Activated CD4-positive, alpha-beta T cell treated with anti-CD3 and anti-CD28 coated beads for 24 hours (primary cell): ENCODE results near the gene LSM3.
A peak's percentile ranks its signal among the peaks of the same experiment; 100 is the strongest.

Source experiments
- DNase-seq, 2 donors: peaks; one replicate each; pipeline ENCODE4 v3.0.0-alpha.2; 2020; ENCODE audit warnings: low read depth in 2 of 2

The LSM3 gene

DNA sequence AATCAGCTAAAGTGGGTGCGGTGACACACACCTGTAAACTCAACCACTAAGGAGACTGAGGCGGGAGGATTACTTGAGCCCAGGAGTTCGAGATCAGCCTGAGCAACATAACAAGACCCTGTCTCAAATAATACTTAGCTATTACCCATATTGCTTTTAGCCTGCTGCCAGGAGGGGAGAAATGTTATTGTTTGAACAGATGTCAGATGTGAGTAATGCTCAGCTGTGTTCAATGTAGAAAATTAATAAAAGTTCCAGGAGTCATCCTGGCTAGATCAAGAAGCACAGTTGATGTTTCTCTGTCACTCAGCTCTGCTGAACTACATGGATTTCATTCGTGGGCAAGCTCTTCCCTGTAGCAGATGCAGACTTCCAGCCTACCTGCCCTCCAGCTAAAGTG is 22.2 kb downstream of the LSM3 start:
- DNase-seq = no peak

DNA sequence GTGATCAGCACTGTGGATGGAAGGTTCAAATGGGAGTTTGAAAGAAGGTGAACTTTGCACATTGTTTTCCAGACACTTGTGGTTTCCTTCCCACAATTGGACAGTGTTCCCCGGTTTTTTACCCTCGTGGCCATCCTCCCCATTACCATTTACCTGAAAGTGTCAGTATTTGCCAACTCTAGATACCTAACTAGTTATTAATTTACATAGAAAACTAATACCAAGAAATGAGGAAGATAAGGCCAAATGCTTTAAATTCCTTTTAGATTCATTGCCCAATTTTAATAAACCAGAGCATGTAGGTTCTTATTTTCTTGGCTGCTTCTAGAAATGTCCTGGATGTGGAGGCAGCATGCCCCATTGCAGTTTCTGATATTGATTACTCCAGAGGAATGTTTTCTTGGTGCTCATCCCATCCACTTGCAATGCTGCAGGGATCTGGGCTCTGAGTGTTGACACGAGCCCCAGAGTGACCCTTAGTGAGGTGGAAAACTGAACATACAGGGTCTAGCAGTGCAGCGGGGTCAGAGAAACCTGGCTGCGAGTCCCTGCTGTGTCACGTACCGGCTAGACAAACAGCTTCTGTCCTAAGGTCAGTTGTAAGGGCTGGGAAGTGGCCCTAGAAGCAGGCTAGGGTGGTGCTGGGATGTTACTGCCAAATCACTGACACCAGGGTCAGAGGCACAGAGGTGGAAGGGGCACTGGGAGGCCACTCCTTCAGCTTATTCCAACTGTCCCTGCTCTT is 23.5 kb downstream of the LSM3 start:
- no peak for DNase-seq

- DNase-seq = no peak
Measured at GRCh38 chr3:14202874-14203520, 24.4 kb downstream of the LSM3 start.

GRCh38 chr3:14203521-14204079 is 25.0 kb downstream of the LSM3 start:
- peak in 1 of 2 donors; percentile 22 for DNase-seq

GRCh38 chr3:14204515-14205284 is 26.1 kb downstream of the LSM3 start:
- no peak for DNase-seq

DNA sequence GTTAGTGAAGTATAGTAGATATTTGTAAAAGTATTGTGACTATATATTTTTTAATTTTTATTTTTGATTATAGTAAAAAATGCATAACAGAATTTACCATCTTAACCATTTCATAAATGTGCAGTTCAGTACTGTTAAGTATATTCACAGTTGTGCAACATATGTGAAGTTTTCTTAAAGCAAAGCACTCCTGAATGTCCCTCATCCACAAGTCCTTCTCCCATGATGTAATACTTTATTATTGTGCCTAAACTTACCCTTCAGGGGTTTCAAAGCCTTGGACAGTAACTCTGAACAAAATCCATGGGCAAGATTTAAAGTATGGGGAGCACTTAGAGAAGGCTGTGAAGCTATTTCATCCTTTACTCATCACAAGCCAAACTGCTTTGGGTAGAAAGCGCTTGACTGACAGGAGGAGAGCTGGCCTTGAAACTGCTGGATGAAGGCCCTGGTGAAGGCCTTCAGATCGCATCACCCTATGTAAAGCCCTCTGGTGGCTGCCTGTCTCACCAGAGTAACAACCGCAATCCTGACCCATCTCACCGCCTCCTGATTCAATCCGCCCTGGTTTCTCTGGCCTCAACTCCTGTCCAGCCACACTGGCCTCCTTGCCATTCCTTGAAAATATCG is 28.0 kb downstream of the LSM3 start:
- DNase-seq = no peak

GRCh38 chr3:14208168-14208567 is 29.6 kb downstream of the LSM3 start:
- no peak for DNase-seq

DNA sequence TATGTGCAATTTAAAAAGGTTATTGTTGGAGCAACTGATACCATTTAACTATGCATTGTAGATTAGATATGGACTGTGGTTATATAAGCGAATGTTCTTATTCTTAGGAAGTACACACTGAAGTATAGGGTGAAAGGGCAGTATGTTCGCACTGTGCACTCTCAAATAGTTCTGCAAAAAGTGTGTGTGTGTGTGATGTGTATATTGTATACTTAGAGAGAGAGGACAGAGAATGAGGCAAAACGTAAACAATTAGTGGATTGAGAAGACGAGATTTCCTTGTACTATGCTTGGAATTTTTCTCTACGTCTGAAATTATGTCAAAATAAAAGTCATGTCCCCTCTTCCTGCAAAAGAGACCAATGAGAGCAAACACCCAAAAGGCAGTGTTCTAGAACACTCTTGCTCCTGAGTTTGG is 30.4 kb downstream of the LSM3 start:
- no peak for DNase-seq

DNA sequence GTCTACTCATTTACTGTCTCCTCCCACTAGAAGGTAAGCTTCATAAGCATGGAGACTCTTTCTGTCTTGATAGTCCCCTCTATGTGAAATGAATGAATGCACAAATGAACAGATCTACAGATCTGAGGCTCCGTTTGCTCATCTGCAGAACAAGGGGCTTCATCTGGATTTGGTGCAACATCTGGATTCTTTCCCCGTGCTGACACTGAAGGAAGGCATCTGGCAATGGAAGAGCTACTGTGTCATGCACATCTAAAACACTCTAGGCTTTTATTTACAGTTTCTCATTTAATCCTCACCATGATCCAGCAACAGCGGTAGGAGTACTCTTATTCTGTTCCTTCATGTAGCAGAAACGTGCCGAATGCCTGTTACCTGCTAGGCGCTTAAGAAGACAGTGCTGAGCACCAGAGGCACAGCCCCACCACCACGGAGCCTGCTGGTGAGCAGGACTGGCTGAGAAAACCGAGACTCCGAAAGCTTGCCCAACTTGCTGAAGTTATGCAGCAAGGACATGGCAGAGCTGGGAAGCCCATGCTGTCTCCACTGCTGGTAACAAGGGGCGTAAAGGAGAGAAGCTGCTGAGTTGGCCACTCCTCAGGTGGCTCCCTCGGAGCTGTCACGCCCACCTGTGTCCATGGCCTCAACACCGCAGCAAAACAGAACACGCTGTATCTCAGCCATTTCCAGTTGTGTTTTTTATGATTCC is 31.1 kb downstream of the LSM3 start:
- DNase-seq = no peak

- no peak for DNase-seq
Measured at GRCh38 chr3:14210290-14210688, 31.7 kb downstream of the LSM3 start.

- DNase-seq = no peak
Measured at GRCh38 chr3:14210843-14211594, 32.4 kb downstream of the LSM3 start.

GRCh38 chr3:14211621-14212020 is 33.0 kb downstream of the LSM3 start:
- DNase-seq = no peak

DNA sequence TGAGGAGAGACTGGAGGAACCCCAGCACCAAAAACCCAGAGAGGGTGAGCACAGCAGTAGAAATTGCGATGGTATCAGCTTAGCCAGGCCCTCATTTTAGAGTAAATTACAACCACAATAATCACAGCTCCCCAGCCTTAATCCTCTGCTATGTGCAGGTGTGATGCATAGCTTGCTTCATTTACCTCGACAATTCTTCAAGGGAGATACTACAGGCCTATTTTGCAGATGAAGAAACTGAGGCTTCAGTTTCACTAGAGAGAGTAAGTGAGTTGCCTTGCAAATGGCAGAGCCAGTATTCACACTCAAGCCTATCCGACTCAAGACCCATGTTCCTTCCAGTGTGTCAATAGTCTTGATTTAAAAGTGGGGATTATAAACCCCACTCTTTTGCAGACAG is 33.4 kb downstream of the LSM3 start:
- no peak for DNase-seq

DNA sequence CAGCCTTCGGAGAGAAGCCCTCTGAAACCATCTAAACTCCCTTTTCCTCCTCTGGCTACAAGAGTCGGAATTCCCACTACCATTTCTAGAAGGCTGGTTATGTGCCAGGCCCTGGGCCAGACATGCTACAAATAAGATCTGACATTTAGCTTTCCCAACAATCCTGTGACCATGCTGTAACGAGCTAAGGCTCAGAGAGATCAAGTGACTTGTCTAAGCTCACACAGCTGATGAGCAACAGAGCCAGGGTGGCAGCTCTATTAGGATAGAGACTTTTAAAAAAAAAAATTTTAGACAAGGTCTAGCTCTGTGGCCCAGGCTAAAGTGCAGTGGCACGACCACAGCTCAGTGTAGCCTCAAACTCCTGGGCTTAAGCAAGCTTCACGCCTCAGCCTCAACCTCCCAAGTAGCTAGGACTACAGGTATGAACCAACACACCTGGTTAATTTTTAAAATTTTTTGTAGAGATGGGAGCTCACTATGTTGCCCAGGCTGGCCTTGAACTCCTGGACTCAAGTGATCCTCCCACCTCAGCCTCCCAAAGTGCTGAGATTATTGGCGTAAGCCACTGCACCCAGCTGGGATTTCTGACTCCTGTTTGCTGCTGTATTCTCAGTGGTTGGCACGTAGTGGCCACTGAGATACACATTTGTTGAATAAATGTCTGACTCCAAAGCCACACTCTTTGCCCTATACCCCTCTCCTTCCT is 34.6 kb downstream of the LSM3 start:
- no peak for DNase-seq

- DNase-seq = no peak
Measured at GRCh38 chr3:14214764-14215163, 36.1 kb downstream of the LSM3 start.

GRCh38 chr3:14216257-14217048 is 37.8 kb downstream of the LSM3 start:
- peak in 1 of 2 donors; percentile 23 for DNase-seq

DNA sequence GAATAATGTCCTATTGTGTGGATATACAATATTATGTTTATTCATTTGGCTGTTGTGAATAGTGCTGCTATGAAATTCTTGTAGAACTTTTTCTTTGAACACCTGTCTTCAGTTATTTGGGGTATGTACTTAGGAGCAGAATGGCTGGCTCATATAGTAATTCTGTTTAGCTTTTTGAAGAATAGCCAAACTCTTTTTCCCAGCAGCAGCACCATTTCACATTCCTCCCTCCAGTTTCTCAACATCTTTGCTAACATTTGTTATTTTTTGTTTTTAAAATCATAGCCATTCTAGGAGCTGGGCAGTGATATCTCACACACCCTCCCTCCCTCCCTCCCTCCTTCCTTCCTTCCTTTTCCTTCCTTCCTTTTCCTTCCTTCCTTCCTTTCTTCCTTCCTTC is 39.7 kb downstream of the LSM3 start:
- DNase-seq = no peak

DNA sequence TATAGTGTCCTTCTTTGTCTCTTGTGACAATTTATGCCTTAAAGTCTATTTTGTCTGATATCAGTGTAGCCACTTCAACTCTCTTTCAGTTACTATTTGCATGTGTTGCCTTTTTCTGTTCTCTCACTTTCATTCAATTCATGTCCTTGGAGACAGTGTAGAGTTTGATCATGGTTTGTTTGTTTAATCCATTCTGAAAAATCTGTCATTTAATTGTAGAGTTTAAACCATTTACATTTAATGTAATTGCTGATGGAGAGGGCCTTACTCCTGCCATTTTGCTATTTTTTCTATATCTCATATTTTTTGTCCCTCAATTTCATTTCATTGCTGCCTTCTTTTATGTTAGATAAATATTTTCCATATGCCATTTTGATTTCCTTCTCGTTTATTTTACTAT is 42.3 kb downstream of the LSM3 start:
- DNase-seq = no peak

DNA sequence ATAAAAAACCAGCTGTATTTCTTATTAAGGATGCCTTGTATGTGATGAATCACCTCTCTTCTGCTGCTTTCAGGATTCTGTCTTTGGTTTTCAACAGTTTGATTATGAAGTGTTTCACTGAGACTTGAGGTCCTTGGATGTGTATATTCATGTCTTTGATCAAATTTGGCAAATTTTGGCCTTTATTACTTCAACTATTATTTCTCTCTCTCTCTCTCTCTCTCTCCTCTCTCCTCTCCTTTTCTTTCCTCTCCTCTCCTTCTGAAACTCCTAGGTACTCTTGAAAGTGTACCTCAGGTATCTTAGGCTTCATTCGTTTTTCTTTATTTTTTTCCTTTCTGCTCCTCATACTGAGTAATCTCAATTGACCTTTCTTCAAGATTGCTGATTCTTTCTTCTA is 43.3 kb downstream of the LSM3 start:
- no peak for DNase-seq
